A673 (cell line): ENCODE results near the gene NKD1. TPM values are rescaled to one million over a fixed set of nuclear protein-coding genes. Genes with fewer than 3 reads are reported as not detected.

ENCODE experiments used
- BruUV-seq: library from RNA; stranded (reverse); fragments of 400-500 nt; replicated peaks from 2 replicates; lab custom pipeline; 2021; lab: Mats Ljungman, UMichigan
- CTCF ChIA-PET: fragments of 300-600 bp; sonication (Branson Sonifier 250); formaldehyde crosslinking; loops from one replicate; lab custom pipeline; 2022; ENCODE audit warnings: antibody characterized with exemption; lab: Charles Lee
- POLR2A ChIA-PET: fragments of 300-600 bp; sonication (Branson Sonifier 250); formaldehyde crosslinking; loops from one replicate; lab custom pipeline; 2022; ENCODE audit warnings: antibody characterized with exemption; ENCODE audit not compliant: low non-redundant PET; lab: Charles Lee
- DNase-seq: peaks from one replicate; pipeline ENCODE4 v3.0.0-alpha.2; 2015; ENCODE audit warnings: low spot score
- H3K27ac ChIP-seq: fragments of 200-600 bp; sonication (generic); 2 replicates; pipeline ENCODE4 v1.5.1; 2016; ENCODE audit warnings: mixed run types, low read depth, mild to moderate bottlenecking, mixed read lengths, antibody characterized with exemption, low read length; ENCODE audit not compliant: poor library complexity, severe bottlenecking
- H3K27me3 ChIP-seq: fragments of 200-600 bp; sonication (generic); replicated peaks from 2 replicates; pipeline ENCODE4 v1.6.1; 2017; ENCODE audit warnings: mixed run types, low read depth, mild to moderate bottlenecking, mixed read lengths, antibody characterized with exemption, low read length; ENCODE audit not compliant: insufficient read depth, poor library complexity
- H3K36me3 ChIP-seq: fragments of 200-600 bp; sonication (generic); 2 replicates; pipeline ENCODE4 v1.6.1; 2016; ENCODE audit warnings: mixed run types, mild to moderate bottlenecking, mixed read lengths, antibody characterized with exemption, low read length; ENCODE audit not compliant: insufficient read depth, poor library complexity, severe bottlenecking
- H3K4me1 ChIP-seq: fragments of 200-600 bp; sonication (generic); 2 replicates; pipeline ENCODE4 v1.6.1; 2017; ENCODE audit warnings: mixed run types, mild to moderate bottlenecking, mixed read lengths, antibody characterized with exemption, low read length; ENCODE audit not compliant: insufficient read depth, poor library complexity, severe bottlenecking
- H3K4me3 ChIP-seq: fragments of 200-600 bp; sonication (generic); 2 replicates; pipeline ENCODE4 v1.5.1; 2016; ENCODE audit warnings: low read depth, mixed run types, mild to moderate bottlenecking, mixed read lengths, low read length; ENCODE audit not compliant: poor library complexity, severe bottlenecking
- H3K9me3 ChIP-seq: fragments of 200-600 bp; sonication (generic); 2 replicates; pipeline ENCODE4 v1.6.1; 2016; ENCODE audit warnings: mixed run types, low read depth, mild to moderate bottlenecking, mixed read lengths, antibody characterized with exemption, low read length; ENCODE audit not compliant: poor library complexity, severe bottlenecking
- EZH2 ChIP-seq: fragments of 200-600 bp; sonication (generic); IDR thresholded peaks from 2 replicates; pipeline ENCODE4 v1.6.1; 2017; ENCODE audit warnings: borderline replicate concordance, low read depth, mild to moderate bottlenecking, mixed read lengths, antibody characterized with exemption, low read length; ENCODE audit not compliant: poor library complexity, severe bottlenecking
- intact Hi-C: fragments of 100-400 bp; cut with micrococcal nuclease; formaldehyde crosslinking; loops from one replicate; pipeline ENCODE4 v1.10.0; 2022; ENCODE audit not compliant: unreplicated experiment
- total RNA-seq: library from RNA; stranded (reverse); gene quantifications from 2 replicates; pipeline ENCODE4 v1.2.3, GENCODE V29; 2021
- TF ChIP-seq, protein P1 (sequence below): fragments of 300-800, 200-600 bp; sonication (generic); conservative IDR thresholded peaks from 2 replicates; pipeline ENCODE4 v1.5.1; 2017; ENCODE audit warnings: low read depth, mild to moderate bottlenecking, antibody characterized with exemption, low read length, moderate library complexity, mixed read lengths

NKD1 gene
- total RNA-seq, 1 experiment from 2014 or later = 1.1 TPM

DNA sequence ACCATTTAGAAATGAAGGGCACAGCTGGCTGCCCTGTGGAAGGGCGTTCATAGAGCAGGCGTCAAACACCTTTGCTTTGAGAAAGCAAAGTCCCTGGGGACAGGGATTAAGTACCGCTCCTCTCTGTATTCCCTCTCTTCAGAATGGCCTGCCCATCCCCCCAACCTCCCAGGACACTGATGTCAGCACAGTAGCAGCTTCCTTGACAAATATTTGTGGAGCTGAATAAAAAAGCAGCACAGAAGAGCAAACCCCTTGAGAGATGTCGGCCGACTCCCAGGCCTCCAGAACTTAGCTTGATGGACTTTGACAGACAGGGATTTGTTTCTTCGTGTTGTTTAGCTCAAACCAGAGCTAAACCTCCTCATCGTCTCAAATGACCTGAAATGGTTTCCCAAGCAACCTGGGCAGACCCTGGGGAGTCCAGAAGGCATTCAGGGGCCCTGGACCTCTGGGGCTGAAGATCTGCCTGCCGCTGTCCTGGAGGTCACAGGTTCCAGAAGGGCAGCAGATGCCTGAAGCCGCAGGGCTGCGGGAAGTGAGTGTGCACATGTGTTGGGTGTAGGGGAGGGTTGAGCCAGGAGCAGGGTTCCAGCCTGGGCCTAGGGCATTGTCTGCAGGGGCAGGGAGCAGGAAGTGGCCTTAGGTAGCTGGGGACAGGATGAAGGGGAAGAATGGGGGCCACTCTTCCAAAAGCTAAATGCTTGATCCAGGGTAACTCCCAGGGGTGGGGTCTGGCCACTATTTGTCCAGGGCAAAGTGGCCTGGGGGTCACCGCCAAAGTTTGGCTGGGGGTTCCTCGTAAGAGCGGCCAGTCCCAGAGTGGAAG, 42.3 kb upstream of the NKD1 start:
- H3K36me3 ChIP-seq = no peaks in the 10 kb centered on the region
- no TSS peak for BruUV-seq
- TF ChIP-seq, protein P1, sequence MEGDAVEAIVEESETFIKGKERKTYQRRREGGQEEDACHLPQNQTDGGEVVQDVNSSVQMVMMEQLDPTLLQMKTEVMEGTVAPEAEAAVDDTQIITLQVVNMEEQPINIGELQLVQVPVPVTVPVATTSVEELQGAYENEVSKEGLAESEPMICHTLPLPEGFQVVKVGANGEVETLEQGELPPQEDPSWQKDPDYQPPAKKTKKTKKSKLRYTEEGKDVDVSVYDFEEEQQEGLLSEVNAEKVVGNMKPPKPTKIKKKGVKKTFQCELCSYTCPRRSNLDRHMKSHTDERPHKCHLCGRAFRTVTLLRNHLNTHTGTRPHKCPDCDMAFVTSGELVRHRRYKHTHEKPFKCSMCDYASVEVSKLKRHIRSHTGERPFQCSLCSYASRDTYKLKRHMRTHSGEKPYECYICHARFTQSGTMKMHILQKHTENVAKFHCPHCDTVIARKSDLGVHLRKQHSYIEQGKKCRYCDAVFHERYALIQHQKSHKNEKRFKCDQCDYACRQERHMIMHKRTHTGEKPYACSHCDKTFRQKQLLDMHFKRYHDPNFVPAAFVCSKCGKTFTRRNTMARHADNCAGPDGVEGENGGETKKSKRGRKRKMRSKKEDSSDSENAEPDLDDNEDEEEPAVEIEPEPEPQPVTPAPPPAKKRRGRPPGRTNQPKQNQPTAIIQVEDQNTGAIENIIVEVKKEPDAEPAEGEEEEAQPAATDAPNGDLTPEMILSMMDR = no peak
- no peak for TF ChIP-seq EZH2
- ChIA-PET POLR2A (no interaction called here), CTCF (no interaction called here)
- DNase-seq = no peak
- intact Hi-C loops = no loop called here
- no peaks in the 10 kb centered on the region for H3K9me3 ChIP-seq
- H3K27me3 ChIP-seq = no peaks in the 10 kb centered on the region
- H3K27ac ChIP-seq = no peak overlapping the region
- H3K4me1 ChIP-seq = no peaks in the 10 kb centered on the region
- H3K4me3 ChIP-seq = no peak overlapping the region

DNA sequence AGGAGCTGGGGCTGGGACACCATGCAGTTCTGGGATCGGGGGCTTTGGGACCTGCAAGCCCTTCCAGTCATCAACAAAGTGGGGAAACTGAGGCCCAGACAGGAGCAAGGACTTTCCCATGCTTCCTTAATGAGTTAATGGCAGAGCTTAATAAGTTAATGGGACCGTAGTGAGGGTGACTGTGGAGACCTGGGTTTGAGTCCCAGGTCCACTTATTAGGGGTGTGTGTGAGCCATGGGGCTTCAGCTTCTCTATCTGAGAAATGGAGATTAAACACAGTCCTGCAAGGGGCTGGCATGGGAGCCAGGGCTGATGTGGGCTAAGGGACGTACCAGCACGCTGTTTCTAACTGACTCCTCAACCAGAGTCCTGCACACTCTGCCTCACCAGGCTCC, 41.7 kb upstream of the NKD1 start:
- Histone ChIP-seq H3K27me3 (no peaks in the 10 kb centered on the region), H3K36me3 (no peaks in the 10 kb centered on the region), H3K4me1 (no peaks in the 10 kb centered on the region), H3K9me3 (no peaks in the 10 kb centered on the region), H3K27ac (no peak overlapping the region), H3K4me3 (no peak overlapping the region)
- no peak for DNase-seq
- TF ChIP-seq, protein P1 = no peak
- TF ChIP-seq EZH2 = no peak
- no TSS peak for BruUV-seq
- intact Hi-C loops = no loop called here
- CTCF ChIA-PET = no interaction called here
- POLR2A ChIA-PET = no interaction called here

DNA sequence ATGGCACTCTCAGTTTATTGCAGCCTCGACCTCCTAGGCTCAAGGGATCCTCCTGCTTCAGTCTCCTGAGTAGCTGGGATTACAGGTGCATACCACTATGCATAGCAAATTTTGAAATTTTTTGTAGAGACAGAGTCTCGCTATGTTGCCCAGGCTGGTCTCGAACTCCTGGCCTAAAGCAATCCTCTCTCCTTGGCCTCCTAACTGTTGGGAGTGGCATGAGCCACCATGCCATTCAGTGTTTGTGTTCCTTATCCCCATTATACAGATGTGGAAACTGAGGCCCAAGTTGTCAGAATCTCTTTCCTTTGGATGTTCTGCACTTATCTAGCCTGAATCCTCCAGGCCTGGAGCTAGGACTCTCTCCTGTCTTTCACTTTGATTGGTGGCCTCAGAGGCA, 40.8 kb upstream of the NKD1 start:
- no peaks in the 10 kb centered on the region for H3K9me3 ChIP-seq
- no TSS peak for BruUV-seq
- H3K4me1 ChIP-seq = no peaks in the 10 kb centered on the region
- no peak overlapping the region for H3K4me3 ChIP-seq
- CTCF ChIA-PET = no interaction called here
- no peaks in the 10 kb centered on the region for H3K27me3 ChIP-seq
- POLR2A ChIA-PET = no interaction called here
- intact Hi-C loops = no loop called here
- H3K36me3 ChIP-seq = no peaks in the 10 kb centered on the region
- TF ChIP-seq, protein P1 = no peak
- TF ChIP-seq EZH2 = no peak
- no peak overlapping the region for H3K27ac ChIP-seq
- DNase-seq = no peak
